Transverse colon (tissue), 4 donors: Measurements from ENCODE around the gene BNIP3. TPM values are rescaled to one million over a fixed set of nuclear protein-coding genes. Genes with fewer than 3 reads are reported as not detected.

Experiments used
- DNase-seq: peaks from one replicate; pipeline ENCODE4 v3.0.0-alpha.2; 2019
- H3K27ac ChIP-seq, 4 donors: fragments of 200-600 bp; sonication (generic); 2 replicates each; pipeline ENCODE4 v1.5.1; 2016 to 2018; ENCODE audit warnings: inconsistent platforms in 4 of 4
- H3K27me3 ChIP-seq: fragments of 200-600 bp; sonication (generic); 2 replicates; pipeline ENCODE4 v1.5.1; 2017; ENCODE audit warnings: inconsistent platforms
- H3K36me3 ChIP-seq, 4 donors: fragments of 200-600 bp; sonication (generic); 2 replicates each; pipeline ENCODE4 v1.5.1; 2017 to 2019; ENCODE audit warnings: inconsistent platforms in 4 of 4
- H3K4me1 ChIP-seq, 4 donors: fragments of 200-600 bp; sonication (generic); 2 replicates each; pipeline ENCODE4 v1.5.1; 2017 to 2020; ENCODE audit warnings: inconsistent platforms in 4 of 4
- H3K4me3 ChIP-seq, 4 donors: fragments of 200-600 bp; sonication (generic); 1 replicate in 1 of 4; 2 replicates in 3 of 4; pipeline versions ENCODE4 v1.5.1 to v1.6.1; 2017 to 2019; ENCODE audit warnings: inconsistent platforms in 4 of 4
- H3K9me3 ChIP-seq, 2 donors: fragments of 200-600 bp; sonication (generic); 2 replicates each; pipeline ENCODE4 v1.5.1; 2017 to 2019; ENCODE audit warnings: inconsistent platforms in 2 of 2
- EP300 ChIP-seq: sonication (generic); formaldehyde crosslinking; IDR thresholded peaks from one replicate; pipeline ENCODE4 v1.6.1; 2017; ENCODE audit warnings: antibody characterized with exemption, low read depth
- POLR2A ChIP-seq: fragments of 450-650 bp; IDR thresholded peaks from one replicate; pipeline ENCODE4 v1.6.1; 2016; ENCODE audit warnings: antibody characterized with exemption, mild to moderate bottlenecking, moderate library complexity
- POLR2AphosphoS5 ChIP-seq, 3 donors: sonication (generic); formaldehyde crosslinking; IDR thresholded peaks; one replicate each; pipeline ENCODE4 v1.6.1; 2016; ENCODE audit warnings: antibody characterized with exemption in 3 of 3
- WGBS, 2 donors: methylation state at CpG; one replicate each; pipeline ENCODE4 v1.1.5; 2018; ENCODE audit warnings: low coverage in 1 of 2; 5-methylcytosine and 5-hydroxymethylcytosine counted together
- in situ Hi-C, 4 donors: fragments of 200-750 bp; cut with MboI; loops; one replicate each; pipeline versions ENCODE4 v1.15.0 to v1.15.1; 2017; ENCODE audit warnings: low sequenced_read_pairs in 3 of 4, low pct_ligation_motif_present in 1 of 4, low pct_unique_long_range_greater_than_20kb in 1 of 4
- intact Hi-C: fragments of 100-400 bp; cut with DNase I; formaldehyde crosslinking; loops from one replicate; pipeline ENCODE4 v1.15.1; 2023; ENCODE audit warnings: low total_unique reads
- total RNA-seq, 4 donors: library from RNA; depleted of rRNA; stranded (reverse); fragments of >200 nt; gene quantifications; one replicate each; pipeline ENCODE4 v1.1.0, GENCODE V29; 2016
- TF ChIP-seq, protein P1 (sequence below), 5 experiments: fragments of 200-600 bp in 3 of 5; fragments of 450-650 bp in 2 of 5; sonication (generic) in 3 of 5; IDR thresholded peaks; 1 replicate in 2 of 5; 2 replicates in 3 of 5; pipeline ENCODE4 v1.5.1; 2016 to 2017; ENCODE audit warnings: antibody characterized with exemption in 5 of 5, inconsistent platforms in 3 of 5, mild to moderate bottlenecking in 2 of 5, moderate library complexity in 1 of 5

Gene BNIP3
- total RNA-seq, 4 donors from 2014 or later, result 9.7 to 36.8 (median 27.6) TPM

DNA sequence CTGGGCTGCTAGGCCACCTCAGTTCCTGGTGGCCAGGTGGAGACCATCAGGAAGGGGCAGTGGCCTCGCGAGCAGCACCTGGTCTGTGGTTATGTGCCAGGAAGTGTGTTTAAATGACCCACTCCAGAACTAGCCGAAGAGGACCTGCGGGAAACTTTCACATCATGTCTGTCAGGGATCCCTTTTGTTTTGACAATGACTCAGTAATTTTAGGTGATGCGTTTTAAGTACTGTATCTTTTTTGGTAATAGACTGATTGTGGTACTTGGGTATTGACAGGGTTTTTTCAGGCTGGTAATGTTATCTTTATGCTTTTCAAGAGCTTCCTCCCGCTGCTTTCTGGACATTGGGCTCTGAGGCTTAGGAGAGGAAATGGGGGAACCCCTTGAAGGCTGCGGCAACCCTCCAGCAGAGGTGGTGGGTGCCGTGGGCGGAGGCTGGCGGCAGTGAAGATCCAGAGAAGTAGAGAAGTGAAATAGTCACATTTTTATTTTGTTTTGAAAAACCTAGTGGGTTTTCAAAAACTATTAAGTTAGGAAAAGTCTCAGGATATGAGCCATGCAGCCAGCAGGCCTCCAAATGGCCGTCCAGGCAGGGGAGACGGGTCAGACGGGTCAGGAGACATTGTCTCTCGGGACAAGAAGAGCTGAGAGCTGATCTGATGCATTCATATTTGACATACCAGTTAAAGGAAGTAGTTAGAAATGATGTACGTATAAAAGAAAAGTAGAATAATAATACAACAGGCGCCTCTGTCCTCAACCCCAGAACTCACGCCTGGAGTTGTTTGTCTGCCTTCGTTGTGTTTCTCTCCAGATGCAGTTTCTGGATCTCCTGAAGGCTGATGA, 53.3 kb downstream of the BNIP3 start:
- no peaks in the 10 kb centered on the region for H3K36me3 ChIP-seq
- in situ Hi-C loops (no loop called here), intact Hi-C loops (no loop called here)
- TF ChIP-seq, protein P1, sequence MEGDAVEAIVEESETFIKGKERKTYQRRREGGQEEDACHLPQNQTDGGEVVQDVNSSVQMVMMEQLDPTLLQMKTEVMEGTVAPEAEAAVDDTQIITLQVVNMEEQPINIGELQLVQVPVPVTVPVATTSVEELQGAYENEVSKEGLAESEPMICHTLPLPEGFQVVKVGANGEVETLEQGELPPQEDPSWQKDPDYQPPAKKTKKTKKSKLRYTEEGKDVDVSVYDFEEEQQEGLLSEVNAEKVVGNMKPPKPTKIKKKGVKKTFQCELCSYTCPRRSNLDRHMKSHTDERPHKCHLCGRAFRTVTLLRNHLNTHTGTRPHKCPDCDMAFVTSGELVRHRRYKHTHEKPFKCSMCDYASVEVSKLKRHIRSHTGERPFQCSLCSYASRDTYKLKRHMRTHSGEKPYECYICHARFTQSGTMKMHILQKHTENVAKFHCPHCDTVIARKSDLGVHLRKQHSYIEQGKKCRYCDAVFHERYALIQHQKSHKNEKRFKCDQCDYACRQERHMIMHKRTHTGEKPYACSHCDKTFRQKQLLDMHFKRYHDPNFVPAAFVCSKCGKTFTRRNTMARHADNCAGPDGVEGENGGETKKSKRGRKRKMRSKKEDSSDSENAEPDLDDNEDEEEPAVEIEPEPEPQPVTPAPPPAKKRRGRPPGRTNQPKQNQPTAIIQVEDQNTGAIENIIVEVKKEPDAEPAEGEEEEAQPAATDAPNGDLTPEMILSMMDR (IDR thresholded peaks at IDR 0.05), result no peak
- TF ChIP-seq EP300, result no peak
- TF ChIP-seq POLR2A, result no peak
- no peak for TF ChIP-seq POLR2AphosphoS5 (IDR thresholded peaks at IDR 0.05)
- WGBS, 2 donors, result 68 to 75% methylated on average over 14 to 18 of the region's 18 CpGs
- no peaks in the 10 kb centered on the region for H3K27me3 ChIP-seq
- H3K27ac ChIP-seq, result no peak overlapping the region
- no peak for DNase-seq
- no peak overlapping the region for H3K4me3 ChIP-seq
- H3K4me1 ChIP-seq, result peaks cover 5 to 43% (median 22%) of the 10 kb centered on the region in 4 donors
- peaks cover 5 to 8% of the 10 kb centered on the region in 2 donors for H3K9me3 ChIP-seq

DNA sequence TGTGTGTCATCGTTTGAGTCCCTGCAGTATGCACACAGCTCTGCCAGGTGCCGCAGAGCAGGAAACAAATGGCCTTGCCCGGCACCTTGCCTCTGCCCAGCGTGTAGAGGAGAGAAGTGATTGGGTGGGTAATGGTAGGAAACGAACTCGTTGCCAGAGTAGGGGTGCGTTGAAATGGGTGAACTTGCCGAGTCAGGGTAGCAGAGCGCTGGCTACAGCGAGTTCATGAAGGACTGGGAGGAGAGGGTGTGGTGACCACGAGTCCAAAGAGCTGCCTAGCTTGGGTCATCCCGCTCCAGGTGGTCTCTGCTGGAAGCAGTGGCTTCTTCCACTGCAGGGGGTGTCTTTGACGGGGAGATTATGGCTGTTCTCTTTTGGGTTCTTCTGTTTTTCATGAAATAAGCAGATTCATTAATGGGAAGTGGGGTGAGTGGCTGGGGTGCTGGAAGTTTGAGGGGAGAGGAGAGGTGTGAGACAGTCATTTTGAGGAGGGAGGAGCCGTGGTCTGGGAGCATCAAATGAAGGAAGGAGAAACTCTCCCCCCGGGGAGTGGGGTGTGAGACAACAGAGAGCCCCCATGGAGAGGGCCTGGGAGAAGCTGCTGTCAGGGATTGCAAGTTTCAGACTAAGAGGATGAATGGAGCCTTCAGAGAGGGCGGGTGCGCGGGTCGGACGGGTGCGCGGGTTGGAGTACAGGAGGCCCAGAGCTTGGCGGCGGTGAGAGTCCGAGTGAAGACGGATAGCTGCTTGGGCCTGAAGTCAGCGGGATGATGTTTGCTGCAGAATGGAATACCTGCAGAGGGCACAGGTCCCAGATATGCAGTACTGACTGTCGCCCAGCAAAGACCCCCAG, 54.8 kb downstream of the BNIP3 start:
- intact Hi-C loops (no loop called here), in situ Hi-C loops (no loop called here)
- Histone ChIP-seq H3K4me3 (no peak overlapping the region), H3K9me3 (peaks cover 5 to 8% of the 10 kb centered on the region in 2 donors), H3K27me3 (no peaks in the 10 kb centered on the region), H3K36me3 (no peaks in the 10 kb centered on the region), H3K27ac (no peak overlapping the region), H3K4me1 (peaks cover 0 to 28% (median 10%) of the 10 kb centered on the region in 4 donors)
- 97% methylated on average over 18 to 28 of the region's 28 CpGs for WGBS, 2 donors
- DNase-seq, result no peak
- TF ChIP-seq, protein P1 (IDR thresholded peaks at IDR 0.05), result no peak
- TF ChIP-seq POLR2AphosphoS5 (IDR thresholded peaks at IDR 0.05), result no peak
- TF ChIP-seq POLR2A, result no peak
- no peak for TF ChIP-seq EP300

DNA sequence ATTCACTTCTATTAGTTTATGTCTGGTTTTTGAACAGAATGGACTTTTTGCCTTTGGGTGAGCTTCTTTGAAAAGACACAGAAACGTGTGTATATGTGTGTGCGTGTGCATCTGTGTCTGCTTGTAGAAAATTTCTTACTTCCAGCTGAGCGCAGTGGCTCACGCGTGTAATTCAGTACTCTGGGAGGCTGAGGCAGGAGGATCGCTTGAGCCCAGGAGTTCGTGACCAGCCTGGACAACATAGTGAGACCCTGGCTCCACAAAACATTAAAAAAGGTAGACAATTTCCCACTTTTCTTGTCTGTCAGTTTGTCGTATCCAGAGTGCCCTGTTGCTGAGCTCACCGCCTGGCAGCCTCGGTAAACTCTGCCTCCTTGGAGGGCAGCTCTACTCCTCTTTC, 55.5 kb downstream of the BNIP3 start:
- Histone ChIP-seq H3K27ac (no peak overlapping the region), H3K36me3 (no peaks in the 10 kb centered on the region), H3K4me1 (peaks cover 0 to 21% (median 4%) of the 10 kb centered on the region in 4 donors), H3K4me3 (no peak overlapping the region), H3K27me3 (no peaks in the 10 kb centered on the region), H3K9me3 (peaks cover 5 to 8% of the 10 kb centered on the region in 2 donors)
- no peak for TF ChIP-seq EP300
- TF ChIP-seq POLR2A, result no peak
- TF ChIP-seq POLR2AphosphoS5 (IDR thresholded peaks at IDR 0.05), result no peak
- TF ChIP-seq, protein P1 (IDR thresholded peaks at IDR 0.05), result no peak
- intact Hi-C loops, result no loop called here
- WGBS, 2 donors, result 90 to 99% methylated on average over 2 to 10 of the region's 10 CpGs
- no peak for DNase-seq
- in situ Hi-C loops, result no loop called here

DNA sequence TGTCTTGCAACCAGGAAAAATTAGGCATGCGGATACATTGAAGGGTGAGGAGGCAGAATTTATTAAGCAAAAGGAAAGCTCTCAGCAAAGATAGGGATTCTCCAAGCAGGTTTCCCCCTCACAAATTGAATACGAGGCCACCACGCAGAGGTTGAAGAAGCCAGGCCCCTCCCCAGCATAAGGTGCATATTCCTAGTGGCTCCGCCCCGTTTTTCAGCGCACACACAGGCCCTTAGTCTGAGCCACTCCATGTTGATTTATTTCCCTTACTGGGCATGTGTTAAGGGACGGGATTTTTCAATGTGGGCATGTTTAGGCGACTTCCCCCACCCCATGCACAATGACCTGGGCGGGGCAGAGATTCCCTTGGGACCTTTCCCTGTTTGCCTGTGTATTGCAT, 56.0 kb downstream of the BNIP3 start:
- Histone ChIP-seq H3K4me3 (no peak overlapping the region), H3K4me1 (peaks cover 0 to 16% (median 2%) of the 10 kb centered on the region in 4 donors), H3K27ac (no peak overlapping the region), H3K27me3 (no peaks in the 10 kb centered on the region), H3K36me3 (no peaks in the 10 kb centered on the region), H3K9me3 (peaks cover 5 to 8% of the 10 kb centered on the region in 2 donors)
- 97% methylated on average over 8 to 9 of the region's 9 CpGs for WGBS, 2 donors
- no peak for DNase-seq
- intact Hi-C loops, result no loop called here
- TF ChIP-seq POLR2AphosphoS5 (IDR thresholded peaks at IDR 0.05) (no peak), POLR2A (no peak)
- in situ Hi-C loops, result no loop called here
